ENCODE results near the gene KCNAB1. TPM values are rescaled to one million over a fixed set of nuclear protein-coding genes. Genes with fewer than 3 reads are reported as not detected.

The KCNAB1 gene
- total and polyA plus RNA-seq, 2 of the 8 experiments (the other 6 are each of a cell fraction or from before 2014, with no cell fraction given), result 0.51 to 2.3 TPM

DNA sequence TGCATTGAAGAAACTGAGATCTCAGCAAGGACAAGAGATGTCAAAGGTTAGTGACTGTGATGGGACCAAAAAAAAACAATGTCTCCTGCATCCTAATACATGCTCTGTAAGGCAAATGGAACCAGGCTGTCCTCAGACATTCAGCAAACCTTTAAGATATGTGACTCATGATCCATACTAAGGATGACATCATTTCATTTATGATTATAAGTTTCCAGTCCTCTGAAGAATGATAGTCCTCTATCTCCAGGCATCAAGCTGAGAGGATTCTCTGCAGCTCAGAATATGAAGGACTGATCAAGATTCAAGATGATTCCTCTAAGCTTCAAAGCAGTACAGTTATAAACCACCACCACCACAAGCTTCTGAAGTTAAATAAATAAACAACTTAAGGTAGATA lies 386.9 kb downstream of the KCNAB1 start (continued):
- TF ChIP-seq EZH2 (IDR thresholded peaks at IDR 0.05; ENCODE audit: low read depth, low read length, severe bottlenecking) (no peak), CREB1 (IDR thresholded peaks at IDR 0.05) (no peak), NANOG (IDR thresholded peaks at IDR 0.05; ENCODE audit: insufficient read depth, low read depth, low read length, poor library complexity, severe bottlenecking) (no peak), SAP30 (IDR thresholded peaks at IDR 0.05; ENCODE audit: insufficient read depth, insufficient replicate concordance, low read length) (no peak), YY1 (IDR thresholded peaks at IDR 0.05; ENCODE audit: low read depth, low read length) (no peak)

Data from H1 (cell line).